Lower lobe of right lung (tissue), 2 donors: ENCODE data around the gene KIAA1217. TPM values are rescaled to one million over a fixed set of nuclear protein-coding genes. Genes with fewer than 3 reads are reported as not detected.

Experiments used
- ATAC-seq, 2 donors: fragments of 200-7000 bp; cut with Tn5 transposase; one replicate each; pipeline ENCODE4 v1.9.1; 2020 to 2022; ENCODE audit warnings: mild to moderate bottlenecking in 2 of 2, moderate library complexity in 2 of 2
- DNase-seq: peaks from one replicate; pipeline ENCODE4 v3.0.0-alpha.2; 2020
- H3K27ac ChIP-seq: fragments of 200-600 bp; one replicate; pipeline ENCODE4 v1.8.0; 2022
- H3K27me3 ChIP-seq: fragments of 200-600 bp; one replicate; pipeline ENCODE4 v1.8.0; 2022; ENCODE audit warnings: low read depth
- H3K36me3 ChIP-seq: fragments of 200-600 bp; one replicate; pipeline ENCODE4 v1.8.0; 2022; ENCODE audit warnings: mild to moderate bottlenecking
- H3K4me1 ChIP-seq: fragments of 200-600 bp; one replicate; pipeline ENCODE4 v1.8.0; 2022
- H3K4me3 ChIP-seq: fragments of 200-600 bp; one replicate; pipeline ENCODE4 v1.8.0; 2022; ENCODE audit warnings: mild to moderate bottlenecking
- H3K9me3 ChIP-seq: fragments of 200-600 bp; one replicate; pipeline ENCODE4 v1.8.0; 2022
- intact Hi-C: fragments of 100-400 bp; cut with DNase I; formaldehyde crosslinking; loops from one replicate; pipeline ENCODE4 v1.11.0; 2022
- total RNA-seq: library from RNA; stranded (reverse); fragmentation: NEBNext Ultra II Directional; extraction: Animal tissue kit (Norgen Biotek cat#: 25700); gene quantifications from one replicate; pipeline ENCODE4 v1.2.1, GENCODE V29; 2021
- TF ChIP-seq, protein P1 (sequence below): fragments of 200-600 bp; IDR thresholded peaks from one replicate; pipeline ENCODE4 v1.8.0; 2022; ENCODE audit warnings: antibody characterized with exemption, mild to moderate bottlenecking
- donor health status: DM: no; HTN: yes; CAD: no; lungs with severe emphysema.

KIAA1217 gene
- total RNA-seq, 1 donor from 2014 or later: 37.2 TPM

DNA sequence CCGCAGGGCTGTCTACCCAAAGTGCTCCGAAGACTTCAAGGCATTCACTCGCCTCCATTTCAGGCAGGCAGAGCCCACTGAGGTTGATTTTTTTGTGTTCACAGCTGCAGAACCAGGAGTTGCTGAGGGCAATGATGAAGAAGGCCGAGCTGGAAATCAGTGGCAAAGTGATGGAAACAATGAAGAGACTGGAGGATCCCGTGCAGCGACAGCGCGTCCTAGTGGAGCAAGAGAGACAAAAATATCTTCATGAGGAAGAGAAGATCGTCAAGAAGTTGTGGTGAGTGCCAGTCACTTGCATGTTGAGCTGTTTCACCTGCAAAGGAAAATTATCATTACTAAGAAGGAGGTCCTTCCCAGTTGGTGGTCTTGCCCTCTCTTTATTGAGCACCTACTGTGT is 304.2 kb downstream of the KIAA1217 start:
- no peak for DNase-seq
- Histone ChIP-seq H3K4me3 (no peak overlapping the region), H3K27me3 (no peaks in the 10 kb centered on the region), H3K27ac (no peak overlapping the region), H3K4me1 (no peaks in the 10 kb centered on the region), H3K36me3 (peaks cover 21% of the 10 kb centered on the region), H3K9me3 (no peaks in the 10 kb centered on the region)
- ATAC-seq: no peak
- intact Hi-C loops: no loop called here
- TF ChIP-seq, protein P1, sequence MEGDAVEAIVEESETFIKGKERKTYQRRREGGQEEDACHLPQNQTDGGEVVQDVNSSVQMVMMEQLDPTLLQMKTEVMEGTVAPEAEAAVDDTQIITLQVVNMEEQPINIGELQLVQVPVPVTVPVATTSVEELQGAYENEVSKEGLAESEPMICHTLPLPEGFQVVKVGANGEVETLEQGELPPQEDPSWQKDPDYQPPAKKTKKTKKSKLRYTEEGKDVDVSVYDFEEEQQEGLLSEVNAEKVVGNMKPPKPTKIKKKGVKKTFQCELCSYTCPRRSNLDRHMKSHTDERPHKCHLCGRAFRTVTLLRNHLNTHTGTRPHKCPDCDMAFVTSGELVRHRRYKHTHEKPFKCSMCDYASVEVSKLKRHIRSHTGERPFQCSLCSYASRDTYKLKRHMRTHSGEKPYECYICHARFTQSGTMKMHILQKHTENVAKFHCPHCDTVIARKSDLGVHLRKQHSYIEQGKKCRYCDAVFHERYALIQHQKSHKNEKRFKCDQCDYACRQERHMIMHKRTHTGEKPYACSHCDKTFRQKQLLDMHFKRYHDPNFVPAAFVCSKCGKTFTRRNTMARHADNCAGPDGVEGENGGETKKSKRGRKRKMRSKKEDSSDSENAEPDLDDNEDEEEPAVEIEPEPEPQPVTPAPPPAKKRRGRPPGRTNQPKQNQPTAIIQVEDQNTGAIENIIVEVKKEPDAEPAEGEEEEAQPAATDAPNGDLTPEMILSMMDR: no peak

GRCh38 chr10:24515481-24515880 is 306.5 kb downstream of the KIAA1217 start:
- no peak for ATAC-seq
- DNase-seq: no peak
- TF ChIP-seq, protein P1: no peak
- Histone ChIP-seq H3K9me3 (no peaks in the 10 kb centered on the region), H3K4me1 (peaks cover 5% of the 10 kb centered on the region), H3K27ac (no peak overlapping the region), H3K4me3 (no peak overlapping the region), H3K36me3 (peaks cover 24% of the 10 kb centered on the region), H3K27me3 (no peaks in the 10 kb centered on the region)
- intact Hi-C loops: no loop called here

DNA sequence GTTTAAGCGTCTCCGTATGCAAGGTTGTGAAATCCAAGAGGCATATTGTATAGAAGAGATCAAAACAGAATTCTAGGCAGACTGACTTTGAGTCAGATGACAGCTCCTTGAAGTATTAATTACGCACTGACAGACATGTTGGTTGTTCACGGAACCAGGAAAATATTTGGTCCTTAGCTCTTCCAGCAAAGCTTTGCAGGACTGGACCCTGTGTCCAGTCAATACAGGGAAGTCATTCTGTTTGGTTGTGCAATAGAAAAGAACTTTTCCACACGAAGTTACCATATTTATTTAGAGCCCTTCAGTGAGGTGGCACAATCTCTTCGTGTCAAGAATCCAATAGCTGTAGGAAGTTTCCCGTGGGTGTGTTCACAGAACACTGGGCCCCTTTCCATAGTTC is 309.5 kb downstream of the KIAA1217 start:
- Histone ChIP-seq H3K4me3 (no peak overlapping the region), H3K4me1 (peaks cover 5% of the 10 kb centered on the region), H3K27ac (no peak overlapping the region), H3K36me3 (peaks cover 39% of the 10 kb centered on the region), H3K9me3 (no peaks in the 10 kb centered on the region), H3K27me3 (no peaks in the 10 kb centered on the region)
- TF ChIP-seq, protein P1: no peak
- intact Hi-C loops: no loop called here
- peak; percentile 40 to 44 for ATAC-seq
- no peak for DNase-seq

DNA sequence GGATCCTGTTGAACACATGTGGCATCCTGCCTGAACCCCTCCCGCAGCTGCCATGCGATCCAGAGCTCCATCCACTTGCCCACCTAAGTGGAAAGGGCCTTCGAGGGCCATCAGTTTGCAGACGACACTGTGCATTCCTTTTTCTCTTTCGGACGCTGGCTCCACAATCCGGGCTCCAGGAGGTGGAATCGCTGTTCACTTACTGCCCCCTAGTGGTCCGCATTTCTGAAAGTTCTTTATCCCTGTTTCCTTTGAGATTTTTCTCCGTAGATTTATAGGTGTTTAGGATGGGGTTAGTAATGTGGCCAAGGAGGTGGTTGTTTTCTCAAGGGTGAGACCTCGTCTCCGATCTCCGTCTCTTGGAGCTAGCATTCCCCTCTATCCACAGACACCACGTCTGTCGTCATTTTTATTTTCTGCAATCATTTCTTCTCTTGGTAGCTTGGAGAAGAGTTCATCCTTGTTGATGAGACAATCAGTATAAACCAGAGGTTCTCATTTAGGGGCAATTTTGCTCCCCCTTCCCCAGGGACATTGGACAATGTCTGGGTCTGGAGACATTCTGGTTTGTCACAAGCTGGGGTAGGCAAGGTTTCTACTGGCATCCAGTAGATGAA is 310.2 kb downstream of the KIAA1217 start:
- no peaks in the 10 kb centered on the region for H3K27me3 ChIP-seq
- H3K4me1 ChIP-seq: peaks cover 5% of the 10 kb centered on the region
- intact Hi-C loops: no loop called here
- no peaks in the 10 kb centered on the region for H3K9me3 ChIP-seq
- DNase-seq: peak; percentile 48
- no peak overlapping the region for H3K4me3 ChIP-seq
- peak; percentile 75 to 83 for ATAC-seq
- no peak overlapping the region for H3K27ac ChIP-seq
- peaks cover 34% of the 10 kb centered on the region for H3K36me3 ChIP-seq
- TF ChIP-seq, protein P1: peak; percentile 73

GRCh38 chr10:24519950-24520349 is 311.0 kb downstream of the KIAA1217 start:
- ATAC-seq: no peak
- H3K36me3 ChIP-seq: peaks cover 37% of the 10 kb centered on the region
- H3K27ac ChIP-seq: no peak overlapping the region
- H3K9me3 ChIP-seq: no peaks in the 10 kb centered on the region
- H3K4me3 ChIP-seq: no peak overlapping the region
- TF ChIP-seq, protein P1: no peak
- peaks cover 5% of the 10 kb centered on the region for H3K4me1 ChIP-seq
- H3K27me3 ChIP-seq: no peaks in the 10 kb centered on the region
- no peak for DNase-seq
- intact Hi-C loops: no loop called here
